ENCODE data around the gene PRRX2. TPM values are rescaled to one million over a fixed set of nuclear protein-coding genes. Genes with fewer than 3 reads are reported as not detected.

Gene PRRX2
- total and polyA plus RNA-seq, 2 of the 4 experiments (the other 2 are of a cell fraction) = 12.7 to 35.5 TPM

DNA sequence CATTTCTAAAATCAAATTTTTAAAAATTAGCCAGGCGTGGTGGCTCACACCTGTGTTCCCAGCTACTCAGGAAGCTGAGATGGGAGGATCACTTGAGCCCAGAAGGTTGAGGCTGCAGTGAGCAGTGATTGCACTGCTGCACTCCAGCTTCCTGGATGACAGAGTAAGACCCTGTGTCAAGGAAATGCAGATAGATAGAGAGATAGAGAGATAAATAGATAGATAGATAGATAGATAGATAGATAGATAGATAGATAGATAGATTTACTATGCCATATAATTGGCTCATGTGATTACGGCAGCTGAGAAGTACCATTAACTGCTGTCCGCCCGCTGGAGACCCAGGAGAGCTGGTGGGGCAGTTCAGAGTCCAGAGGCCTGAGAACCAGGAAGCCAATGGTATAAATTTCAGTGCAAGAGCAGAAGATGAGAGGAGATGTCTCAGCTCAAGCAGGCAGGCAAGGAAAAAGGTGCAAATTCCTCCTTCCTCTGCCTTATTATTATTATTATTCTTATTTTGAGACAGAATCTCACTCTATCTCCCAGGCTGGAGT lies 100.4 kb downstream of the PRRX2 start:
- dilution Hi-C loops (cut with HindIII; ENCODE audit: low sequenced_read_pairs, unreplicated experiment) = no loop called here
- H3K9me1 ChIP-seq (ENCODE audit: insufficient read depth, low read length) = peaks cover 19% of the 10 kb centered on the region
- no peak overlapping the region for H2BK5ac ChIP-seq (ENCODE audit: low read depth, low read length, poor library complexity, severe bottlenecking)
- no peak overlapping the region for H2AK5ac ChIP-seq (ENCODE audit: low read depth, low read length)
- no peak overlapping the region for H2AK9ac ChIP-seq (replicated peaks; ENCODE audit: low read depth, low read length, poor library complexity)
- no TSS peak for BruUV-seq (replicated peaks)
- no peak overlapping the region for H3K27ac ChIP-seq (ENCODE audit: insufficient read depth, low read length)
- no peak overlapping the region for H2BK120ac ChIP-seq (ENCODE audit: low read depth, low read length)
- TF ChIP-seq RFX5 (IDR thresholded peaks at IDR 0.05; ENCODE audit: low read depth, low read length) = no peak
- TF ChIP-seq FOS (IDR thresholded peaks at IDR 0.05; ENCODE audit: low read depth, low read length) = no peak
- TF ChIP-seq NFE2L2 (IDR thresholded peaks at IDR 0.05; ENCODE audit: low read depth, low read length) = no peak
- no peak for TF ChIP-seq MAZ (IDR thresholded peaks at IDR 0.05; ENCODE audit: borderline replicate concordance, low read depth, low read length)
- no peak for TF ChIP-seq MAFK (IDR thresholded peaks at IDR 0.05; ENCODE audit: low read depth, low read length)
- TF ChIP-seq, protein P1, sequence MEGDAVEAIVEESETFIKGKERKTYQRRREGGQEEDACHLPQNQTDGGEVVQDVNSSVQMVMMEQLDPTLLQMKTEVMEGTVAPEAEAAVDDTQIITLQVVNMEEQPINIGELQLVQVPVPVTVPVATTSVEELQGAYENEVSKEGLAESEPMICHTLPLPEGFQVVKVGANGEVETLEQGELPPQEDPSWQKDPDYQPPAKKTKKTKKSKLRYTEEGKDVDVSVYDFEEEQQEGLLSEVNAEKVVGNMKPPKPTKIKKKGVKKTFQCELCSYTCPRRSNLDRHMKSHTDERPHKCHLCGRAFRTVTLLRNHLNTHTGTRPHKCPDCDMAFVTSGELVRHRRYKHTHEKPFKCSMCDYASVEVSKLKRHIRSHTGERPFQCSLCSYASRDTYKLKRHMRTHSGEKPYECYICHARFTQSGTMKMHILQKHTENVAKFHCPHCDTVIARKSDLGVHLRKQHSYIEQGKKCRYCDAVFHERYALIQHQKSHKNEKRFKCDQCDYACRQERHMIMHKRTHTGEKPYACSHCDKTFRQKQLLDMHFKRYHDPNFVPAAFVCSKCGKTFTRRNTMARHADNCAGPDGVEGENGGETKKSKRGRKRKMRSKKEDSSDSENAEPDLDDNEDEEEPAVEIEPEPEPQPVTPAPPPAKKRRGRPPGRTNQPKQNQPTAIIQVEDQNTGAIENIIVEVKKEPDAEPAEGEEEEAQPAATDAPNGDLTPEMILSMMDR (conservative IDR thresholded peaks at IDR 0.05; ENCODE audit: low read depth, low read length) = no peak
- TF ChIP-seq BHLHE40 (IDR thresholded peaks at IDR 0.05; ENCODE audit: low read depth, low read length) = no peak
- no peak for TF ChIP-seq SMC3 (IDR thresholded peaks at IDR 0.05; ENCODE audit: low read depth, low read length)
- no peak for TF ChIP-seq MXI1 (IDR thresholded peaks at IDR 0.05; ENCODE audit: borderline replicate concordance, low read depth, low read length)
- TF ChIP-seq, protein P2, sequence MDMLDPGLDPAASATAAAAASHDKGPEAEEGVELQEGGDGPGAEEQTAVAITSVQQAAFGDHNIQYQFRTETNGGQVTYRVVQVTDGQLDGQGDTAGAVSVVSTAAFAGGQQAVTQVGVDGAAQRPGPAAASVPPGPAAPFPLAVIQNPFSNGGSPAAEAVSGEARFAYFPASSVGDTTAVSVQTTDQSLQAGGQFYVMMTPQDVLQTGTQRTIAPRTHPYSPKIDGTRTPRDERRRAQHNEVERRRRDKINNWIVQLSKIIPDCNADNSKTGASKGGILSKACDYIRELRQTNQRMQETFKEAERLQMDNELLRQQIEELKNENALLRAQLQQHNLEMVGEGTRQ (IDR thresholded peaks at IDR 0.05; ENCODE audit: low read depth, low read length) = no peak
- TF ChIP-seq RCOR1 (IDR thresholded peaks at IDR 0.05; ENCODE audit: insufficient replicate concordance, low read length) = no peak
- no peak for TF ChIP-seq CHD1 (IDR thresholded peaks at IDR 0.05; ENCODE audit: low read depth, low read length)
- intact Hi-C loops (cut with micrococcal nuclease) = no loop called here
- DNase-seq (no peak), ATAC-seq (ENCODE audit: low read depth) (no peak)
- no peaks in the 10 kb centered on the region; the same call in 1 of the 2 replicates for H4K20me1 ChIP-seq (ENCODE audit: insufficient read depth, low read length)
- peaks cover 18% of the 10 kb centered on the region for H3K4me1 ChIP-seq (ENCODE audit: control insufficient read depth, insufficient read depth, low read length)
- H2BK20ac ChIP-seq (ENCODE audit: low read depth, low read length) = no peak overlapping the region
- H3K56ac ChIP-seq (ENCODE audit: extremely low read depth, insufficient read depth, low read length) = no peak overlapping the region
- ChIA-PET POLR2A (ENCODE audit: unreplicated experiment) (no interaction called here), CTCF (interaction anchor here (0.5 to 0.8 kb wide), 2 partner anchors 28 to 35 kb away, joined by 3 to 4 read pairs; no protein-coding TSS in a partner anchor)
- H3K23ac ChIP-seq (ENCODE audit: low read depth, low read length) = no peak overlapping the region
- no peak overlapping the region for H3K14ac ChIP-seq (replicated peaks; ENCODE audit: low read depth, low read length)
- no peak overlapping the region for H4K8ac ChIP-seq (ENCODE audit: low read depth in 2 of 2, low read length in 2 of 2)
- in situ Hi-C loops (cut with MboI; ENCODE audit: low sequenced_read_pairs) = no loop called here
- H3K36me3 ChIP-seq (ENCODE audit: control insufficient read depth, insufficient read depth, low read length) = no peaks in the 10 kb centered on the region
- H4K5ac ChIP-seq (ENCODE audit: low read depth, low read length) = no peak overlapping the region
- H3K4me2 ChIP-seq (ENCODE audit: low read depth, low read length) = no peak overlapping the region
- no peak overlapping the region for H4K91ac ChIP-seq (ENCODE audit: insufficient read depth, low read depth, low read length)
- no peak overlapping the region for H2AFZ ChIP-seq (replicated peaks; ENCODE audit: low read length, poor library complexity)
- H3K4me3 ChIP-seq (ENCODE audit: insufficient read depth, low read depth, low read length) = no peak overlapping the region
- no CpG with 5 or more reads among the region's 4 CpGs for WGBS, 2 experiments (ENCODE audit: extremely low coverage in 2 of 2, insufficient read length in 1 of 2)
- no peak overlapping the region for H2BK15ac ChIP-seq (ENCODE audit: low read depth, low read length)
- H3K79me1 ChIP-seq (ENCODE audit: low read depth in 1 of 2, low read length in 2 of 2) = no peaks in the 10 kb centered on the region
- no peak overlapping the region for H3K18ac ChIP-seq (ENCODE audit: low read depth, low read length)
- no peak overlapping the region for H3K9ac ChIP-seq (ENCODE audit: low read depth, low read length)
- no peak overlapping the region for H3K4ac ChIP-seq (ENCODE audit: low read depth, low read length)
- no peaks in the 10 kb centered on the region for H3K27me3 ChIP-seq (ENCODE audit: control insufficient read depth, insufficient read depth, low read length)
- no peaks in the 10 kb centered on the region for H3K9me3 ChIP-seq (ENCODE audit: control insufficient read depth, insufficient read depth, low read length)

Data from IMR-90 (cell line).